Stimulated activated CD8-positive, alpha-beta memory T cell treated with anti-CD3 and anti-CD28 coated beads, Interleukin-15, amount 100 ng/mL, for 4 hours (primary cell): ENCODE results near the gene GRIA4.
"Not testable (repeated sequence)": the region's sequence is repeated elsewhere in the genome, so short reads cannot be mapped to it uniquely, and the experiment has no call there.

Experiments used
- DNase-seq, 2 donors: peaks; one replicate each; pipeline ENCODE4 v3.0.0-alpha.2; 2020; ENCODE audit warnings: low read depth in 2 of 2

GRIA4 gene

GRCh38 chr11:106001304-106002012 lies 391.6 kb downstream of the GRIA4 start:
- no peak for DNase-seq

DNA sequence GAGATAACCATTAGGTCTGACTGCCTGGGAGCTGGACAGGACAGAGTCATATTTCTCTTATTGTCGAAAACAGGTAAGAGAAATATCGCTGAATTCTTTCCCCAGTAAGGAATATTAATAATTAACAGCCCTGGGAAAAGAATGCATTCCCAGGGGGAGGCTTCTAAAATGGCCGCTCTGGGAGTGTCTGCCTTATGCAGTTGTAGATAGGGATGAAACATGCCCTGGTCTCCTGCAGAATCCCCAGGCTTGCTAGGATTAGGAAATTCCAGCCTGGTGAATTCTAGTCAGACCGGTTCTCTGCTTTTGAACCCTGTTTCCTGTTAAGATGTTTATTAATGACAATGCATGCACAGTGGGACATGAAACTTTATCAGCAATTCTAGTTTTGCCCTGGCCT lies 393.2 kb downstream of the GRIA4 start:
- DNase-seq: not testable (repeated sequence)

DNA sequence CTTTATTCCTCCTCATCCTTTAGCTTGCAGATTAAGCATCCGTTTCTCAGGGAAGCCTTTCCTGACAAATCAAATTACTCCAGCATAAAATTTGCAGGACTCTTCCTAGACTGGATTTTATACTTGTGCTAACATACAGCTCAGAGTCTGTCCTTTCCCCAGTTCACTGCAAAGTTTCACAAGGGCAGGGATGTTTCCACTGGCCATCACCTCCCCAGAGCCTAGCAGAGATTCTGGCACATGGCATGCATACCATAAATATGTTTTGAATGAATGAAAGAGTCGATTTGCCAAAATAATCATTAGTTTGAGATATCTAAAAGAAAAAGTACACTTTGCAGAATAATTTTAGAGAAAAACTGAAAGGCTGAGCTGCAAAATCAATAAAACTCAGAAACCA lies 401.6 kb downstream of the GRIA4 start:
- DNase-seq: no peak

GRCh38 chr11:106012744-106013143 lies 402.9 kb downstream of the GRIA4 start:
- DNase-seq: no peak

GRCh38 chr11:106014035-106014434 lies 404.2 kb downstream of the GRIA4 start:
- DNase-seq: no peak

DNA sequence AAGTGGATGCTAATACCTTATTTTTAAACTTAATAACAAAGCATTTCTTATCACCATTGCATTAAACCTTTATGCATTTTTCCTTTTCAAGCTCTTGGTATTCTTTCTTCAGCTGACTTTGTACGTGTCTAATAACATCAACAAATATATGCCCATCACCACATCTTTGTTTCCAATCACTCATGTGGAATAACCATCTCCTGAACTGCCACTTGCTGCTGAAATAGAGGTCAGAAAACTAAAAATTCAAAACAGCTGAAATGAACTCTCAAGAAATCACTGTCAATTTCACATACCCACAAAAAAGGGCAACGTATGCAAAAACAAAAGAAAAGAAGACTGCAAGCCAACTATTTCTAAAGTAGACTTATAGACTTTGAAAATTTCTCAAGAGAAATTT lies 404.7 kb downstream of the GRIA4 start:
- no peak for DNase-seq

DNA sequence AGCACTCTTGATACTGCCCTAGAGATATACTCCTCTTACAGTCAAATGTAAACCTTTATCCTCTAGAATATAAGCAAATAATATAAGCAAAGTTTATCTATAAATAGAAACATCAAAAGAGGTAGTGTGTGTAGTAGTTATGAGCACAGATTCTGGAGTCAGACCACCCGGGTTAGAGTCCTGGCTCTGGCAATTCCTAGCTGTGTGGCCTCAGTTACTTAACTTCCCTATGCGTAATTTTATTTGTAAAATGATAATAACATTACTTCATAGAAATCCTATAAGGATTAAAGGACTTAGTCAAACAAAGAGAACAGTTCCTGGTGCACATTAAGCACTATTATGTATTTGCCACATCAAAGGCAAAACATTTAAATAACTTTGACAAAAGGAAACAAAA lies 405.2 kb downstream of the GRIA4 start:
- DNase-seq: no peak

DNA sequence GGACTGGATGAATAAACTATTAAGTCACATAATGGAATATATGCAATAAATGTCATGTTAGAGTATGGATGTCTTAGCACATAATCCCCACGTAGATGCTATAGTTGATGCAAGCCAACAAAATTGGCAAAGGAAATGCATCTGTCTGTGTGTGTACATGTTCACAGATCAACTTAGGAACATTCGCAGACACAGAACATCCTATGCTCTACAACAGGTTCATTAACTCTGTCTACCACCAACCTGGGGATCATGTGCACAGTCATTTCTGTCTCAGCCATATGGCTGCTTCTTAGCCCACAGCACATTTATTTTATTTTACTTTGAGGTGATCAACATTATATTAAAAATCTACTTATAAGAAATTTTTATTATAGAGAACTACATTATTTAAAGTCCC lies 407.2 kb downstream of the GRIA4 start:
- DNase-seq: no peak

DNA sequence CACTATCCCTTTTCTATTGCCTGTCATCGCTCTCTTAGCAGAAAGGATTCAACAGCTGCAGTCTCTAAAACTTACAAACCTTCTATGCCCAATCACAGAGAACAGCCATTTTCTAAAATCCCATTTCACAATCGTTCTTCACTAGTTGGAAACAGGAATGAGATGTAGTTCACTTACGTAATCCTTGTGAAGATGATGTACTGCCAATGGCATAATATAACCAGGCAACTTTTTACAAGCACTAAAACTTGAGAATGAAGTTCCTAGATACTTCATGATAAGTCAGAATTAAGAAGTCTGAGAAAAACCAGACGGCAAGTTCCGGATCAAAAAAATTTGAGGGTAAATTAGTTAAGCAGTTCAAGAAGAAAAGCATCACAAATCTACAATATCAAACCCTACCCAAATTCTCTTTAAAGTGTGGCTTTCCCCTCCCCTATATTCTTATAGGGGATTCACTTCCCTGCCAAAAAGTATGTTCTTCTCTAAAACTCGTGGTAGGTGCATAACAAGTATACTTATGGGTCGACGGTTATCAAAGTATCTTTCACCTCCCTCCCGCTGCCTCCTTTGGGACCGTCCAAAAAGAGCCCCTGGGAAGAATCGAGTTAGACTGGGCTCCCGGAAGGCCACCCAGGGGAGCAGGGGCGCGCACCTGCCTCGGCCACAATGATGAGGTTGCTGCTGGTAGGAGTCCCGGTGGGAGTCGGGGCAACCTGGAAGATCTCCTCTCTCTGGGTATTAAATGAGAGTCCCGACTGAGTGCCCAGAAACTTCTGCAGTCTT lies 411.5 kb downstream of the GRIA4 start:
- no peak for DNase-seq

DNA sequence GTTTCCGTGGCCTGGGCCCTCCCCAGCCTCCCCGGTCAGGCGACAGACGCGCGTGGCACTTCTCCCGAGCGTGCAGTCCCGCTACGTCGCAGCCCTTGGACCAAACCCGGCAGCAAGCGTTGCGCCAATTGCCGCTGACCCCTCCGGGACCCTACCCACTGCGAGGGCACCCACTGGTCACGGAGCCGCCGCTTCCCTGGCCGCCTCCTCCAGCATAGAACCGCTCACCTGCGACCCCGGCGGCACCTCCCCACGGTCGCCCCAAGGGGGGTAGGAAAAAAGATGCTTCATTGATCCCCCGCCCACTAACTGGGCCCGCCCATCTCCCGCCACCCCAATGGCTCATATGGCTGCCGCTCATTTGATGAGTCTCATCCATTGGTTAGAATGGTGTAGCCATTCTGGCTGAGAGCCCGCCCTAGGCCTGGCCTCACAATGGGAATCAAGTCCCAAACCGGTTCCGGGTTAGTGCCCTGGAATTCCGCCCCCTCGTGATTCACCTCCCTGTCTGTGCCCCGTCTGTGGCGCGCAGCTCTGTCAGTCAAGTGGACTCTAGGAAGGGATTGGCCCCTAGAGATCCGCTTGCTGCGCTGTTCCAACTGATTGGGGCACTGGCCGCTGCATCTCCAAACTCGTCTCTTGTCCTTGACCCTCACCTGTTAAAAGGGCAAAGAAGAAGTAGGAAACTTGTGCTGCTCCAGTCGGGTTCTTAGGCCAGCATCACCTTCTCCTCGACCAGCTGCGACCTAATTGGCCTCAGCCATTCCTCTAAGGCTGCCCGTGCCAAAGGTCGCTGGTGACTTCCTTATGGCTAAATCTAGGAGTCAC lies 412.3 kb downstream of the GRIA4 start, which contains the start of gene MSANTD4:
TSS of gene MSANTD4 (minus strand) at position 274 of the 828 bp plus-strand sequence. CDS start 11,323 bp downstream, outside the sequence.
- DNase-seq: peak; percentile 87 to 95

- DNase-seq: no peak
Measured at GRCh38 chr11:106022795-106023275, 413.0 kb downstream of the GRIA4 start.

DNA sequence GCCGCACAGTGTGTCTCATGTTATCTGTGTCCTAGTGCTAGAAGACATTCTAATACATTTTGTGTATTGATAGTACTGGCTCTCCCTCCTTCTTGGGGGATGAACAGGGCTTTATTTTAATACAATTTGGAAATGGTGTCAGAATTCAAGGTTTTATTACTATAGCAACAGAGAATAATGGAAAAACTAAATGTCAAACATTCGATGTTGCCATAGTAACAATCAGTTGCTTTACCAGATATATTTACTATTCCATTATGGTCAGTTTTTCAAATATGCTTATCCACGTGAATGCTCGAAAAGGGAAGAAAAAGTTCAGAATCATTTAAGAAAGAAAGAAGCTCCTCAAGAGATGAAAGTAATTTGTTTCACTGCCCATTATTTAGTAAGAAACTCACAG lies 420.7 kb downstream of the GRIA4 start:
- no peak for DNase-seq

- DNase-seq: no peak
Measured at GRCh38 chr11:106031202-106031810, 421.4 kb downstream of the GRIA4 start.
